Progenitor cell of endocrine pancreas (in vitro differentiated cells): ENCODE results near the gene CDH4. TPM values are rescaled to one million over a fixed set of nuclear protein-coding genes. Genes with fewer than 3 reads are reported as not detected.

ENCODE experiments used
- DNase-seq: peaks from one replicate; pipeline ENCODE4 v3.0.0; 2021; ENCODE audit warnings: low spot score; ENCODE audit not compliant: unreplicated experiment
- H3K27ac Mint-ChIP-seq: 2 replicates; pipeline ENCODE4 v1.8.0; 2021; ENCODE audit warnings: mild to moderate bottlenecking, moderate library complexity, mixed read lengths
- H3K27me3 Mint-ChIP-seq: 2 replicates; pipeline ENCODE4 v1.8.0; 2021; ENCODE audit warnings: mixed read lengths
- H3K36me3 Mint-ChIP-seq: 2 replicates; pipeline ENCODE4 v1.8.0; 2022; ENCODE audit warnings: mixed read lengths; ENCODE audit not compliant: insufficient read depth
- H3K4me1 Mint-ChIP-seq: 2 replicates; pipeline ENCODE4 v1.8.0; 2021; ENCODE audit warnings: low read depth, mixed read lengths
- H3K4me3 Mint-ChIP-seq: 2 replicates; pipeline ENCODE4 v1.8.0; 2021; ENCODE audit warnings: low read depth, mild to moderate bottlenecking, moderate library complexity, mixed read lengths
- H3K9me3 Mint-ChIP-seq: 2 replicates; pipeline ENCODE4 v1.8.0; 2021; ENCODE audit warnings: low read depth, mixed read lengths
- total RNA-seq: library from RNA; stranded (reverse); gene quantifications from 2 replicates; pipeline ENCODE4 v1.2.1, GENCODE V29; 2021
- TF ChIP-seq, protein P1 (sequence below): fragments of 200-600 bp; sonication (generic); IDR thresholded peaks from one replicate; pipeline ENCODE4 v1.5.0; 2021; ENCODE audit warnings: antibody characterized with exemption, mild to moderate bottlenecking; ENCODE audit not compliant: unreplicated experiment

CDH4 gene
- total RNA-seq, 1 donor from 2014 or later = 0.43 TPM

DNA sequence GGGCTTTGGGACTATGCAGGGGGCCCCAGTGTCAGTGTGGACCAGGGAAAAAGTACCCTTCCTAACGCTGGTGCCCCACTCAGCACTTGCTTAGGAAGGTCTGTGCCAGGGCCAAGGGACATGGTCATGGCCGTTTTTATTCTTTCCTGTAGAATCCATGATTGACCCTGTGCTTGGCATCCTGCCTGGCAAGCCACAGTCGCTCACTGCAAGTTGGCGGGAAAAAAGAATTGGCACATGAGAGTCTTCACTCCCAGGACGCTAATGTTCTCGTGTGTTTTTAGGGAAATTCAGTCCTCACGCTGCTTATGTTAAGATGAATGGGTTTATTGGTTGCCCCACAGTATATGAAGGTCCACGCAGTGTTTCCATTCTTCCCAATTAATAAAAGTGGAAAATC lies 253.4 kb downstream of the CDH4 start:
- H3K36me3 Mint-ChIP-seq = no peaks in the 10 kb centered on the region
- H3K27ac Mint-ChIP-seq = no peak overlapping the region
- H3K4me3 Mint-ChIP-seq = no peak overlapping the region

DNA sequence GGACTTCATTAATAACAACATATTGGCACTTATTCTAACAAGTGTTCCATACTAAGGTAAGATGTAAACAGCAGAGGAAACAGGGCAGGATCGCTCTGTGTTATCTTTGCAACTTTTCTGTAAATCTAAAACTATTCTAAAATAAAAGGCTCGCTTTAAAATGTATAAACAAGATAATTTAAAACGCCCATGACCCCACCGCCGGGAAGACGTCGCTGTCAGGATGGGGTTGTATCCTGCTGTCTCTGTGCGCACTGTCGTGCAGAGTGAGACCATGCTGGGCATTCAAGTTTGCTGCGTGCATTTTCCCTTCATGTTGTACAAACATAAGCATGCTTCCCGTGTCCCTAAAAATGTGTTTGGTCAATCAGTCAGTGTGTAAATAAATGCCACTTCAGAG lies 255.7 kb downstream of the CDH4 start:
- H3K27me3 Mint-ChIP-seq = peaks cover 38% of the 10 kb centered on the region
- no peaks in the 10 kb centered on the region for H3K9me3 Mint-ChIP-seq
- TF ChIP-seq, protein P1, sequence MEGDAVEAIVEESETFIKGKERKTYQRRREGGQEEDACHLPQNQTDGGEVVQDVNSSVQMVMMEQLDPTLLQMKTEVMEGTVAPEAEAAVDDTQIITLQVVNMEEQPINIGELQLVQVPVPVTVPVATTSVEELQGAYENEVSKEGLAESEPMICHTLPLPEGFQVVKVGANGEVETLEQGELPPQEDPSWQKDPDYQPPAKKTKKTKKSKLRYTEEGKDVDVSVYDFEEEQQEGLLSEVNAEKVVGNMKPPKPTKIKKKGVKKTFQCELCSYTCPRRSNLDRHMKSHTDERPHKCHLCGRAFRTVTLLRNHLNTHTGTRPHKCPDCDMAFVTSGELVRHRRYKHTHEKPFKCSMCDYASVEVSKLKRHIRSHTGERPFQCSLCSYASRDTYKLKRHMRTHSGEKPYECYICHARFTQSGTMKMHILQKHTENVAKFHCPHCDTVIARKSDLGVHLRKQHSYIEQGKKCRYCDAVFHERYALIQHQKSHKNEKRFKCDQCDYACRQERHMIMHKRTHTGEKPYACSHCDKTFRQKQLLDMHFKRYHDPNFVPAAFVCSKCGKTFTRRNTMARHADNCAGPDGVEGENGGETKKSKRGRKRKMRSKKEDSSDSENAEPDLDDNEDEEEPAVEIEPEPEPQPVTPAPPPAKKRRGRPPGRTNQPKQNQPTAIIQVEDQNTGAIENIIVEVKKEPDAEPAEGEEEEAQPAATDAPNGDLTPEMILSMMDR = no peak
- H3K4me1 Mint-ChIP-seq = no peaks in the 10 kb centered on the region
- H3K36me3 Mint-ChIP-seq = no peaks in the 10 kb centered on the region
- no peak overlapping the region for H3K4me3 Mint-ChIP-seq
- DNase-seq = no peak
- no peak overlapping the region for H3K27ac Mint-ChIP-seq

More for the DNA sequence above, 253.4 kb downstream of the CDH4 start:
- Mint-ChIP-seq H3K27me3 (peaks cover 24% of the 10 kb centered on the region), H3K4me1 (peaks cover 3% of the 10 kb centered on the region), H3K9me3 (no peaks in the 10 kb centered on the region)
- DNase-seq = no peak
- TF ChIP-seq, protein P1 = no peak

DNA sequence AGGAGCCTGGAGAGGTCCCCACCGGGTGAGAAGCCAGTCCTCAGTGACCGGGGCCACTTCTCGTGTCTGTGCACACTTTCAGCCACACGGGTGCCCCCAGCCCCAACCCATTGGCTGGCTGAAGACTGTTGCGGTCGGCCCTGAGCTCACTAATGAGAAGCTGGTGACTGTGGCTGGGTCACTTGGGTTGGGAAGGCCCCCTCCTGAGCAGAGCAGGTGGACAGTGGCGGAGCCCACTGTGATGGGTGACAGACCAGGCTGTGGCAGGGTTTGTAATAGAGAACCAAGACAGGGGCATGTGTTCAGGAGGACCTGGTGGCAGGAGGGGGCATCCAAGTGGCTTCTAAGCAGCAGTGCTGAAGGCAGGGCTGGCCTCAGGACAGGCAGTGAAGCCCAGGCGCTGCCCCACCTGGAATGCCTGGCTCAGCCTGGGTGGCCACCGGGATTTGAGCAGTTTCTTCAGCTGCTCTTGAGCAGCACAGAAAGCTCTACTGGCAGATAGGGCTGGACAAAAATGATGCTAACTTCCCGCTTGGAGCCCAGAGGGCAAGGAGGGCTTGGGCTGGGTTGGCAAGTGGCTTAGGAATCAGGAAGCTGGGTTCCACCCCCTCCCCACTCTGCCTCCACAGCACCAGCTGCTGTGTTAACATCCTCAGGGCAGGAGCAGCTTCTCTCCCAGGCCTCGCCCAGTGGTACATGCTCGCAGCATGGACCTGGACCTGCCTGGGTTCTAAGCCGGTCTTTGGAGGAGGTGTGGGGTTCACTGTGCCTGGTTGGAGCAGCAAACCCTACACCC lies 256.4 kb downstream of the CDH4 start:
- H3K36me3 Mint-ChIP-seq = no peaks in the 10 kb centered on the region
- no peaks in the 10 kb centered on the region for H3K9me3 Mint-ChIP-seq
- no peak overlapping the region for H3K27ac Mint-ChIP-seq
- TF ChIP-seq, protein P1 = no peak
- H3K4me1 Mint-ChIP-seq = no peaks in the 10 kb centered on the region
- DNase-seq = no peak
- H3K27me3 Mint-ChIP-seq = peaks cover 35% of the 10 kb centered on the region
- no peak overlapping the region for H3K4me3 Mint-ChIP-seq

DNA sequence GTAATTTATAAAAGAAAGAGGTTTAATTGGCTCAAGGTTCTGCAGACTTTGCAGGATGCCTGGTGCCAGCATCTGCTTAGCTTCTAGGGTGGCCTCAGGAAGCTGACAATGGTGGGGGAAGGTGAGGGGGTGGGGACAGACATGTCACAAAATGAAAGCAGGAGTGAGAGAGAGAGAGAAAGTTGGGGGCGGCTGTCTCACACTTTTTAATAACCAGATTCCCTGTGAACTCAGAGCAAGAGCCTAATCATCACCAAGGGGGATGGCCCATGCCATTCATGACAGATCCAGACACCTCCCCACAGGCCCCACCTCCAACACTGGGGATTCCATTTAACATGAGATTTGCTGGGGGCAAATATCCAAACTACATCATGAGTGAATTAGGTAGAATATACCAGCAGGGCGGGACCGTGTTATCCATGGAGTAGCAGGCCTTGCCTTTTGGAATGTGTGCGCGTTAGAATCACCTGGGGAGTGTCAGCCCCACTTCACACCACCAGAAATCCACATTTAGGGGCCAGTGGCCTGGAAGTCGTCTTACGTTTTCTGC lies 258.8 kb downstream of the CDH4 start:
- TF ChIP-seq, protein P1 = no peak
- H3K27me3 Mint-ChIP-seq = peaks cover 30% of the 10 kb centered on the region
- H3K27ac Mint-ChIP-seq = no peak overlapping the region
- H3K9me3 Mint-ChIP-seq = no peaks in the 10 kb centered on the region
- no peaks in the 10 kb centered on the region for H3K36me3 Mint-ChIP-seq
- no peaks in the 10 kb centered on the region for H3K4me1 Mint-ChIP-seq
- H3K4me3 Mint-ChIP-seq = no peak overlapping the region
- DNase-seq = no peak

DNA sequence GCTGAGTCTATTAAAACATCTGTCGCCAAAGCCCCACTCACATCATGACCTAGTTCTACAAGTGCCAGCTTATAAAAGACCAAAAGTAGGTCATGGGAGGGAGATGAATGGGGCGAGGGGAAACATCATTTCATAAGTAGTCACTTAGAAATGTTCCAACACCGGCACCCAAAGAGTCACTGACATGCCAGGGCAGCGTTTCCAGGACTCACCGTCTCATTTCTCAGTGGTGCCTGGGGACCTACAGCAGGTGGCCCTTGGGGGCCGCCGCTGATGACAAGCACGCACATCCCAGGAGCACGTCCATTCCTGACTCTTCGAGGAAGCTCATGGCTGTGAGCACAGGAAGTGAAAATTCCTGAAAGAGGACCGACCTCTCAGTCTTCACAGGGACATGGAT lies 260.4 kb downstream of the CDH4 start:
- no peaks in the 10 kb centered on the region for H3K36me3 Mint-ChIP-seq
- peaks cover 32% of the 10 kb centered on the region for H3K27me3 Mint-ChIP-seq
- H3K27ac Mint-ChIP-seq = no peak overlapping the region
- no peaks in the 10 kb centered on the region for H3K4me1 Mint-ChIP-seq
- no peak overlapping the region for H3K4me3 Mint-ChIP-seq
- H3K9me3 Mint-ChIP-seq = no peaks in the 10 kb centered on the region
- DNase-seq = no peak
- TF ChIP-seq, protein P1 = no peak
